ENCODE measurements around the gene SHLD3. TPM values are rescaled to one million over a fixed set of nuclear protein-coding genes. Genes with fewer than 3 reads are reported as not detected.

Gene SHLD3
- polyA plus RNA-seq, 3 donors = 2.0 to 4.9 (median 2.6) TPM

DNA sequence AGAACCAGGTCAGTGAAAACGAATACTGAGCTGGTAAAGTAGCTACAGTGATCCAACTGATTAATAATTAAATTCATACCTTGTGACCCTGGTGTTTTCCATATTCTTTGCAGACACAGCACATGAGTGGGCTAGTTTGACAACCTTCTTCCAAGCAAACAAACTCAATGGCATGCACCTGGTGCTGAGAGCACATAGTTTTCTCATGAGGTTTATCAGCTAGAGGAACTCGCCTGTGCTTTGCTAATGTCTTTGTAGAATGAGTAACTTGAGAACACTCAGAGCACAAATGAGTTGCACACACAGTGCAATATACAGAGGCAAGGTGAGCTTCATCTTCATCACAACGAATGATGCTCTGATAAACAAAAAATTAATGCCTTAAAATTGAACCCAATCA is 13.3 kb upstream of the SHLD3 start:
- peaks cover 3% of the 10 kb centered on the region for H3K79me2 ChIP-seq (ENCODE audit: insufficient read depth, low read length)
- H4K20me1 ChIP-seq (ENCODE audit: insufficient read depth, low read length) = peaks cover 12% of the 10 kb centered on the region
- Mint-ChIP-seq H3K36me3 (peaks cover 75 to 86% of the 10 kb centered on the region in 2 donors), H3K27ac (no peak overlapping the region), H3K4me3 (no peak overlapping the region), H3K4me1 (no peaks in the 10 kb centered on the region), H3K9me3 (no peaks in the 10 kb centered on the region), H3K27me3 (ENCODE audit: low read depth in 3 of 3) (no peaks in the 10 kb centered on the region)
- no peak overlapping the region for H3K27ac ChIP-seq (ENCODE audit: low read depth in 1 of 2, low read length in 2 of 2)
- H3K9me3 ChIP-seq (replicated peaks in 1 of 2; ENCODE audit: control insufficient read depth in 1 of 2, insufficient read depth in 1 of 2, low read length in 2 of 2) = no peaks in the 10 kb centered on the region
- no peak for DNase-seq
- no peaks in the 10 kb centered on the region for H3K4me1 ChIP-seq (ENCODE audit: control insufficient read depth in 1 of 2, insufficient read depth in 2 of 2, low read length in 2 of 2)
- H3K27me3 ChIP-seq (ENCODE audit: control insufficient read depth in 2 of 2, insufficient read depth in 2 of 2, low read length in 2 of 2) = no peaks in the 10 kb centered on the region
- no peak overlapping the region for H3K4me3 ChIP-seq (replicated peaks in 1 of 3; ENCODE audit: low read depth in 2 of 3, low read length in 3 of 3)
- H3K36me3 ChIP-seq (replicated peaks in 1 of 2; ENCODE audit: control insufficient read depth in 1 of 2, insufficient read depth in 2 of 2, low read length in 2 of 2) = peaks cover 80 to 99% of the 10 kb centered on the region in 2 donors
- no peak overlapping the region for H2AFZ ChIP-seq (ENCODE audit: insufficient read depth, low read depth, low read length, poor library complexity, severe bottlenecking)
- TF ChIP-seq CTCF (IDR thresholded peaks at IDR 0.05) = no peak
- no peak overlapping the region for H3K4me2 ChIP-seq (replicated peaks; ENCODE audit: extremely low read depth, low read length, poor library complexity, severe bottlenecking)
- WGBS (ENCODE audit: insufficient coverage) = no CpG with 5 or more reads among the region's 3 CpGs
- intact Hi-C loops (cut with micrococcal nuclease) = no loop called here
- H3K9ac ChIP-seq (ENCODE audit: insufficient read depth, low read length, poor library complexity, severe bottlenecking) = no peak overlapping the region

DNA sequence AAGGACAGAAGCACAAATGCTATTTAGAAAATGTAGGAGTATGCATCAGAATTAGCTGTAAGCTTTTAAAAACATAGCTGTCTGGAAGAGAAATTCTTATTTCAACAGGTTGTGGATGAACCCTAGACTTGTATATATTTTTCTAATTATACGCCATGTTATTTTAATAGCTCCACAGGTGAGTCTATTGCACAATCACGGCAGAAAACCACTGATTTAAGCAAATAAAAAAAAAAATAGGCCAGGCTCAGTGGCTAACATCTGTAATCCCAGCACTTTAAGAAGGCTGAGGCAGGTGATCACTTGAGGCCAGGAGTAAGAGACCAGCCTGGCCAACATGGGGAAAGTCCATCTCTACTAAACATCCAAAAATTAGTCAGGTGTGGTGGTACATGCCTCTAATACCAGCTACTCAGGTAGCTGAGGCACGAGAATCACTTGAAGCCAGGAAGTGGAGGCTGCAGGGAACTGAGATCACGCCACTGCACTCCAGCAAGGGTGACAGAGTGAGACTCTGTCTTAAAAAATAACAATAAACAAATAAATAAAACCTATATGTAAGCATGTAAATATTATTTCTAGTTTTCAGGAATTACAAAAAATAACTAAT is 12.4 kb upstream of the SHLD3 start:
- 100% methylated on average over 1 of the region's 4 CpGs for WGBS (ENCODE audit: insufficient coverage)
- H3K9me3 Mint-ChIP-seq = no peaks in the 10 kb centered on the region
- H3K27ac ChIP-seq (ENCODE audit: low read depth in 1 of 2, low read length in 2 of 2) = no peak overlapping the region
- H3K4me3 ChIP-seq (replicated peaks in 1 of 3; ENCODE audit: low read depth in 2 of 3, low read length in 3 of 3) = no peak overlapping the region
- intact Hi-C loops (cut with micrococcal nuclease) = no loop called here
- H3K36me3 Mint-ChIP-seq = peaks cover 71 to 82% of the 10 kb centered on the region in 2 donors
- H4K20me1 ChIP-seq (ENCODE audit: insufficient read depth, low read length) = peaks cover 17% of the 10 kb centered on the region
- no peaks in the 10 kb centered on the region for H3K27me3 ChIP-seq (ENCODE audit: control insufficient read depth in 2 of 2, insufficient read depth in 2 of 2, low read length in 2 of 2)
- no peaks in the 10 kb centered on the region for H3K27me3 Mint-ChIP-seq (ENCODE audit: low read depth in 3 of 3)
- H3K4me2 ChIP-seq (replicated peaks; ENCODE audit: extremely low read depth, low read length, poor library complexity, severe bottlenecking) = no peak overlapping the region
- H3K9me3 ChIP-seq (replicated peaks in 1 of 2; ENCODE audit: control insufficient read depth in 1 of 2, insufficient read depth in 1 of 2, low read length in 2 of 2) = no peaks in the 10 kb centered on the region
- no peak overlapping the region for H3K27ac Mint-ChIP-seq
- peaks cover 79 to 99% of the 10 kb centered on the region in 2 donors for H3K36me3 ChIP-seq (replicated peaks in 1 of 2; ENCODE audit: control insufficient read depth in 1 of 2, insufficient read depth in 2 of 2, low read length in 2 of 2)
- H3K4me1 ChIP-seq (ENCODE audit: control insufficient read depth in 1 of 2, insufficient read depth in 2 of 2, low read length in 2 of 2) = no peaks in the 10 kb centered on the region
- H3K4me1 Mint-ChIP-seq = no peaks in the 10 kb centered on the region
- H3K9ac ChIP-seq (ENCODE audit: insufficient read depth, low read length, poor library complexity, severe bottlenecking) = no peak overlapping the region
- no peak overlapping the region for H2AFZ ChIP-seq (ENCODE audit: insufficient read depth, low read depth, low read length, poor library complexity, severe bottlenecking)
- H3K4me3 Mint-ChIP-seq = no peak overlapping the region
- peaks cover 7% of the 10 kb centered on the region for H3K79me2 ChIP-seq (ENCODE audit: insufficient read depth, low read length)
- no peak for DNase-seq
- TF ChIP-seq CTCF (IDR thresholded peaks at IDR 0.05) = no peak
